Esophagus muscularis mucosa (tissue), 4 donors: ENCODE data around the gene ZRANB3. TPM values are rescaled to one million over a fixed set of nuclear protein-coding genes. Genes with fewer than 3 reads are reported as not detected.

ENCODE experiments used
- DNase-seq: peaks from one replicate; pipeline ENCODE4 v3.0.0-alpha.2; 2017; ENCODE audit errors: extremely low spot score
- H3K27ac ChIP-seq, 4 donors: fragments of 200-600 bp; sonication (generic); replicated peaks in 1 of 4; 1 replicate in 3 of 4; 2 replicates in 1 of 4; pipeline ENCODE4 v1.5.1; 2016 to 2019; ENCODE audit warnings: mild to moderate bottlenecking in 1 of 4
- H3K27me3 ChIP-seq, 4 donors: fragments of 200-600 bp; sonication (generic); one replicate each; pipeline versions ENCODE4 v1.5.1 to v1.6.0; 2016 to 2019
- H3K36me3 ChIP-seq, 4 donors: fragments of 200-600 bp; sonication (generic); one replicate each; pipeline ENCODE4 v1.5.1; 2016 to 2019
- H3K4me1 ChIP-seq, 4 donors: fragments of 200-600 bp; sonication (generic); one replicate each; pipeline ENCODE4 v1.5.1; 2016 to 2019
- H3K4me3 ChIP-seq, 4 donors: fragments of 200-600 bp; sonication (generic); 1 replicate in 2 of 4; 2 replicates in 2 of 4; pipeline ENCODE4 v1.5.1; 2016 to 2019; ENCODE audit warnings: mild to moderate bottlenecking in 4 of 4, moderate library complexity in 1 of 4
- H3K9me3 ChIP-seq, 4 donors: fragments of 200-600 bp; sonication (generic); 1 replicate in 3 of 4; 2 replicates in 1 of 4; pipeline ENCODE4 v1.5.1; 2016 to 2019
- CTCF ChIP-seq, 3 experiments: fragments of 200-600 bp in 2 of 3; fragments of 450-650 bp in 1 of 3; sonication (generic) in 2 of 3; IDR thresholded peaks; one replicate each; pipeline ENCODE4 v1.5.1; 2017 to 2019; ENCODE audit warnings: antibody characterized with exemption in 3 of 3, mild to moderate bottlenecking in 2 of 3, moderate library complexity in 1 of 3
- EP300 ChIP-seq: sonication (generic); formaldehyde crosslinking; IDR thresholded peaks from one replicate; pipeline ENCODE4 v1.6.1; 2017; ENCODE audit warnings: antibody characterized with exemption
- POLR2A ChIP-seq: fragments of 450-650 bp; IDR thresholded peaks from one replicate; pipeline ENCODE4 v1.6.1; 2017; ENCODE audit warnings: antibody characterized with exemption, moderate library complexity, mild to moderate bottlenecking, low read depth
- POLR2AphosphoS5 ChIP-seq, 2 donors: sonication (generic); formaldehyde crosslinking; IDR thresholded peaks; one replicate each; pipeline ENCODE4 v1.6.1; 2017; ENCODE audit warnings: antibody characterized with exemption in 2 of 2
- WGBS: methylation state at CpG from one replicate; pipeline ENCODE4 v1.1.5; 2018; 5-methylcytosine and 5-hydroxymethylcytosine counted together
- intact Hi-C: fragments of 100-400 bp; cut with DNase I; formaldehyde crosslinking; loops from one replicate; pipeline ENCODE4 v1.15.1; 2023
- total RNA-seq, 4 donors: library from RNA; depleted of rRNA; stranded (reverse); fragments of >200 nt; gene quantifications; one replicate each; pipeline versions ENCODE4 v1.1.0 to v1.2.1, GENCODE V29; 2016

Gene ZRANB3
- total RNA-seq, 4 donors from 2014 or later: 1.8 to 4.6 (median 2.9) TPM

DNA sequence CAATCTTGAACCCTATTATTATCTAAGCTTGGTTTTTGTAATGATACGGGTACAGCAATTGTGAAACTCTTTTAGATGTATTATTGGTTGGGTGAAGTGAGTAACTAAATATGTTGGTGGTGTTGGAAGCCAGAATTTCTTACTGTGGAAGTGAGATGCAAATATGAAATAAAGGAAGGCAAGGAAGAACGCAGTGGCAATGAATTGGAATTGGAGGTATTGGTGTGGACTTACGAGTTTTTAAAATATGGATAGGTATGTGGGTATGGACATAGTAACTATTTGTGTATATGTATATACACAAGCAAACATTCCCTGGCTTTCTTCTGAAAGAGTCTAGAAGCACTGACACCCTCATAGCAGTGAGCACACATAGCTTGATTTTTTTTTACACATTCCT, 373.2 kb downstream of the ZRANB3 start:
- WGBS: 97% methylated on average over 3 of the region's 3 CpGs
- Histone ChIP-seq H3K9me3 (no peaks in the 10 kb centered on the region), H3K4me3 (no peak overlapping the region), H3K27ac (no peak overlapping the region), H3K36me3 (peaks cover 16 to 80% (median 62%) of the 10 kb centered on the region in 4 donors), H3K4me1 (no peaks in the 10 kb centered on the region), H3K27me3 (no peaks in the 10 kb centered on the region)
- TF ChIP-seq POLR2A (no peak), EP300 (no peak)
- intact Hi-C loops: no loop called here
- no peak for DNase-seq

DNA sequence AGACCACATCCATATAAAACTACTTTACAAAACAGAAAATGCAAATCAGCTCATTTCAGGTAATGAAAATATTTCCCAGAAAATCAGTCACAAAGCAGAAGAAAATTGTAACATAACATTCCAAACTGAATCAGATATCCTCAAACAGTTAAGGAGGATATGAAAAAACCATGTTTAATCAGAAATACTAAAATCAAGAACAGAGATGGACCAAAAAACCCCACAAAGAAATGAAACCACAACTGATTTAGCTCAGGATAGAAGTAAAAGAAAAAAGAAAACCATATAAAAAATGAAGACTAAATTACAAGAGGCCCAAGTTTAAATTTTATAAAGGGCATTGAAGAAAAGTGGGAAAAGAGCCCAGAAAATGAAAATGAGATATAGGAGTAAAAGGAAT, 376.1 kb downstream of the ZRANB3 start:
- Histone ChIP-seq H3K36me3 (peaks cover 16 to 95% (median 83%) of the 10 kb centered on the region in 4 donors), H3K27ac (no peak overlapping the region), H3K27me3 (no peaks in the 10 kb centered on the region), H3K9me3 (no peaks in the 10 kb centered on the region), H3K4me1 (no peaks in the 10 kb centered on the region), H3K4me3 (no peak overlapping the region)
- DNase-seq: no peak
- intact Hi-C loops: no loop called here
- TF ChIP-seq EP300: no peak
- no peak for TF ChIP-seq CTCF (IDR thresholded peaks at IDR 0.05)

GRCh38 chr2:135152361-135152760, 378.7 kb downstream of the ZRANB3 start:
- intact Hi-C loops: no loop called here
- H3K36me3 ChIP-seq: peaks cover 16 to 77% (median 67%) of the 10 kb centered on the region in 4 donors
- no peak for DNase-seq
- WGBS: 95% methylated on average over 1 of the region's 1 CpG
- H3K27me3 ChIP-seq: no peaks in the 10 kb centered on the region
- no peaks in the 10 kb centered on the region for H3K9me3 ChIP-seq
- H3K4me3 ChIP-seq: no peak overlapping the region
- TF ChIP-seq POLR2AphosphoS5 (IDR thresholded peaks at IDR 0.05): no peak
- TF ChIP-seq CTCF (IDR thresholded peaks at IDR 0.05): no peak
- TF ChIP-seq POLR2A: no peak
- TF ChIP-seq EP300: no peak
- no peak overlapping the region for H3K27ac ChIP-seq
- H3K4me1 ChIP-seq: no peaks in the 10 kb centered on the region

DNA sequence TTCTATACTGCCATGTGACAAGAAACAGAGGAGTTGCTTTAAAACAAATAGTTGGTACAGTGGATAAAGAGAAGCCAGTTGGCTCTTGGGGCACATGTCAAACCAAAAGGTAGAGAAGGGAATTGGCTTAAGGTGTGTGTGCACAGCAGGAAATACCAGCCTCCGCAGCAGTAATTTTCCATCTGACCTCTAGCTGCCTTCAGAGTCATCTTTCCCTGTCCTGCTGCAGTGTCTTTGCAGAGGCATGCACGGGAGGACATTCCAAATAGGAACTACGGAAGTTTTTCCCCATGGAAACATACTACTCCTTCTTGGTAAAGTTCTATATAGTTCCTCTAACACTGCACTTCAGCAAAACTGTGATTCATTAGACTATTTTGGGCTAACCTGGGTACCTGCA, 379.4 kb downstream of the ZRANB3 start:
- H3K36me3 ChIP-seq: peaks cover 16 to 75% (median 59%) of the 10 kb centered on the region in 4 donors
- intact Hi-C loops: no loop called here

GRCh38 chr2:135150725-135151124, 380.3 kb downstream of the ZRANB3 start:
- TF ChIP-seq POLR2AphosphoS5 (IDR thresholded peaks at IDR 0.05): no peak
- TF ChIP-seq POLR2A: no peak
- TF ChIP-seq CTCF (IDR thresholded peaks at IDR 0.05): no peak
- no peak for TF ChIP-seq EP300
- H3K27me3 ChIP-seq: no peaks in the 10 kb centered on the region
- H3K4me1 ChIP-seq: no peaks in the 10 kb centered on the region
- peaks cover 16 to 67% (median 52%) of the 10 kb centered on the region in 4 donors for H3K36me3 ChIP-seq
- no peaks in the 10 kb centered on the region for H3K9me3 ChIP-seq
- intact Hi-C loops: no loop called here
- no peak for DNase-seq
- WGBS: 93% methylated on average over 1 of the region's 1 CpG
- no peak overlapping the region for H3K4me3 ChIP-seq
- no peak overlapping the region for H3K27ac ChIP-seq

More for the DNA sequence above, 379.4 kb downstream of the ZRANB3 start:
- Histone ChIP-seq H3K4me1 (no peaks in the 10 kb centered on the region), H3K27me3 (no peaks in the 10 kb centered on the region), H3K9me3 (no peaks in the 10 kb centered on the region), H3K27ac (no peak overlapping the region), H3K4me3 (no peak overlapping the region)
- WGBS: 86% methylated on average over 3 of the region's 3 CpGs
- no peak for DNase-seq
- TF ChIP-seq POLR2A: no peak
- no peak for TF ChIP-seq CTCF (IDR thresholded peaks at IDR 0.05)
- TF ChIP-seq EP300: no peak
- no peak for TF ChIP-seq POLR2AphosphoS5 (IDR thresholded peaks at IDR 0.05)
